Colonic mucosa (tissue), 4 donors: Measurements from ENCODE around the gene ROR1. TPM values are rescaled to one million over a fixed set of nuclear protein-coding genes. Genes with fewer than 3 reads are reported as not detected.

Experiments
- DNase-seq: peaks from one replicate; pipeline ENCODE4 v3.0.0-alpha.2; 2020
- H3K27ac ChIP-seq: fragments of 200-600 bp; one replicate; pipeline ENCODE4 v1.8.0; 2021
- H3K27me3 ChIP-seq: fragments of 200-600 bp; one replicate; pipeline ENCODE4 v1.8.0; 2021
- H3K36me3 ChIP-seq: fragments of 200-600 bp; one replicate; pipeline ENCODE4 v1.8.0; 2021
- H3K4me1 ChIP-seq: fragments of 200-600 bp; one replicate; pipeline ENCODE4 v1.8.0; 2021; ENCODE audit warnings: mild to moderate bottlenecking
- H3K4me3 ChIP-seq: fragments of 200-600 bp; one replicate; pipeline ENCODE4 v1.8.0; 2021
- H3K9ac ChIP-seq, 2 donors: one replicate each; pipeline ENCODE4 v1.7.0; 2013; ENCODE audit warnings: control low read depth in 2 of 2, low read depth in 2 of 2, low read length in 2 of 2
- H3K9me3 ChIP-seq: fragments of 200-600 bp; one replicate; pipeline ENCODE4 v1.8.0; 2021
- intact Hi-C: fragments of 100-400 bp; cut with DNase I; formaldehyde crosslinking; loops from one replicate; pipeline ENCODE4 v1.14.1; 2022
- total RNA-seq, 2 donors: library from RNA; stranded (reverse); fragmentation: NEBNext Ultra II Directional in 1 of 2; extraction: Animal tissue kit (Norgen Biotek cat#: 25700) in 1 of 2; gene quantifications; one replicate each; pipeline ENCODE4 v1.2.1, GENCODE V29; 2021
- TF ChIP-seq, protein P1 (sequence below): fragments of 200-600 bp; IDR thresholded peaks from one replicate; pipeline ENCODE4 v1.8.0; 2022; ENCODE audit warnings: antibody characterized with exemption, mild to moderate bottlenecking
- donor health status: healthy.
- donor health status: DM: no; HTN: no; CAD: no.
- donor health status: DM: no; HTN: no; CAD: no.

The ROR1 gene
- total RNA-seq, 2 donors from 2014 or later = 5.1 to 6.8 TPM

DNA sequence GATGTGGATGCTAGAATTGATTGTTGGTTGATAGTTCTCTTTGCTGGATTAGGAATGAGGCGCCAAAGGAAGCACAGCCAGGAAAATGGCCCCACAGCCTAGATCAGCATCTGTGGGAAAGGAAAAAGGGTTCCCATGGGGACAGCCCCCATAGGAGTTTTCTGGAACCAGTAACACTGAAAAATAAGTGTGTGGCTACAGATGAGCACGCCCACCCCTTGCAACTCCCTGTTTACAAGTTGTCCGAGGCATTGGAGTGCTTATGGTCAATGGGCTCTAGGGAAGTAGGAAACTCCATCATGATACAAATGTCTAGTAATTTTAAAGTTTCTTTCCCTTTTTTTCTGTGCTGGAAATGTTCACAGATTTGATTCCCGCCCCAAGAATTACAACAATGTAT lies 405.8 kb downstream of the ROR1 start:
- TF ChIP-seq, protein P1, sequence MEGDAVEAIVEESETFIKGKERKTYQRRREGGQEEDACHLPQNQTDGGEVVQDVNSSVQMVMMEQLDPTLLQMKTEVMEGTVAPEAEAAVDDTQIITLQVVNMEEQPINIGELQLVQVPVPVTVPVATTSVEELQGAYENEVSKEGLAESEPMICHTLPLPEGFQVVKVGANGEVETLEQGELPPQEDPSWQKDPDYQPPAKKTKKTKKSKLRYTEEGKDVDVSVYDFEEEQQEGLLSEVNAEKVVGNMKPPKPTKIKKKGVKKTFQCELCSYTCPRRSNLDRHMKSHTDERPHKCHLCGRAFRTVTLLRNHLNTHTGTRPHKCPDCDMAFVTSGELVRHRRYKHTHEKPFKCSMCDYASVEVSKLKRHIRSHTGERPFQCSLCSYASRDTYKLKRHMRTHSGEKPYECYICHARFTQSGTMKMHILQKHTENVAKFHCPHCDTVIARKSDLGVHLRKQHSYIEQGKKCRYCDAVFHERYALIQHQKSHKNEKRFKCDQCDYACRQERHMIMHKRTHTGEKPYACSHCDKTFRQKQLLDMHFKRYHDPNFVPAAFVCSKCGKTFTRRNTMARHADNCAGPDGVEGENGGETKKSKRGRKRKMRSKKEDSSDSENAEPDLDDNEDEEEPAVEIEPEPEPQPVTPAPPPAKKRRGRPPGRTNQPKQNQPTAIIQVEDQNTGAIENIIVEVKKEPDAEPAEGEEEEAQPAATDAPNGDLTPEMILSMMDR = no peak
- H3K27me3 ChIP-seq = no peaks in the 10 kb centered on the region
- H3K36me3 ChIP-seq = no peaks in the 10 kb centered on the region
- intact Hi-C loops = no loop called here
- H3K27ac ChIP-seq = no peak overlapping the region
- no peak for DNase-seq
- no peaks in the 10 kb centered on the region for H3K9me3 ChIP-seq
- no peaks in the 10 kb centered on the region for H3K4me1 ChIP-seq
- H3K9ac ChIP-seq = no peak overlapping the region
- no peak overlapping the region for H3K4me3 ChIP-seq

DNA sequence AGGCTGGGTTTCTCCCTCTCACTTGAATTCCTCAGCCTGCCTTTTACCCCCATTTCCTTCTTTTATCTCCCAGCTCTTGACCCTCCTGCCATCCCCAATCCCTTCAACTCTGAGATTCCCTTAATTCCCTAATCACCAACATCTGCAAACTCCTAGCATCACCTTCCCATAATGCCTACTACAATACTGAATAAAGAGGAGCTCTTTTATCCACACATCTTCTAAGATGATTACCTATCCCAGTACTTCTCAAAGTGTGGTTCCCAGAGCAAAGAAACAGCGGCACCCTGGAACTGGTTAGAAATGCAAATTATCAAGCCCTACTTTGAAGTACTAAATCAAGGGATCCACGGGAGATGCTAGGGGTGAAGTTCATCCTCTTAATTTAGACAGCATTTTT lies 408.4 kb downstream of the ROR1 start:
- Histone ChIP-seq H3K4me1 (no peaks in the 10 kb centered on the region), H3K27ac (no peak overlapping the region), H3K4me3 (no peak overlapping the region), H3K9me3 (no peaks in the 10 kb centered on the region), H3K27me3 (no peaks in the 10 kb centered on the region), H3K36me3 (no peaks in the 10 kb centered on the region), H3K9ac (no peak overlapping the region)
- DNase-seq = no peak
- TF ChIP-seq, protein P1 = no peak
- intact Hi-C loops = no loop called here

DNA sequence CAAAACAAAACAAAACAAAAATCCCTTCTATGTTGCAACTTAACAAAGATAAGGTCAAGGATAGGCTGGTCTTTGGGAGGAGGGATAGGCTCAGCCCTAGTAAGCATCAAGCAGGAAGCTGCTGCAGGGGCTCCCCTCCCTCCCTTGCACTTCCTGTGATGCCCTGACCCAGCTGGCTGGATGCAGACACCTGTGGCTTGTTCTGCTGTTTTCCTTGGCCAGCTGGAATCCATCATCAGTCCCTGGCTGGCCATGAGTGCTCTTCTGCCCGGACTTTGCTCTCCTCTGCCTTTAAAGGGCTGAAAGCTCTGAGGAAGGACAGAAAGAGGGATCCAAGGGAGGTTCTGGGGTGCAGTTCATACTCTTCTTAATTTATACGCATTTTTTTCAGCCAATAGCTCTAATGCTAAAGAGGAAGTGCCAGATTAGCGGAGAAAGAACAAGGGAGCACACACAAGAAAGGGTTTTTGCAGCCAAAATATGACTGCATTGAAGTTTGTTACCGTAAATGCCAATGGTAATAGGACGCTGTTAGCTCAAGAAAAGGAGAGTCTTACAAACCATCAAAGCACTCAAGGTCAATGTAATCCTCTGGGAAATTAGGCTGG lies 409.7 kb downstream of the ROR1 start:
- no peaks in the 10 kb centered on the region for H3K27me3 ChIP-seq
- DNase-seq = no peak
- H3K36me3 ChIP-seq = no peaks in the 10 kb centered on the region
- TF ChIP-seq, protein P1 = no peak
- H3K9ac ChIP-seq = no peak overlapping the region
- no peak overlapping the region for H3K27ac ChIP-seq
- no peaks in the 10 kb centered on the region for H3K9me3 ChIP-seq
- no peaks in the 10 kb centered on the region for H3K4me1 ChIP-seq
- no peak overlapping the region for H3K4me3 ChIP-seq
- intact Hi-C loops = no loop called here

DNA sequence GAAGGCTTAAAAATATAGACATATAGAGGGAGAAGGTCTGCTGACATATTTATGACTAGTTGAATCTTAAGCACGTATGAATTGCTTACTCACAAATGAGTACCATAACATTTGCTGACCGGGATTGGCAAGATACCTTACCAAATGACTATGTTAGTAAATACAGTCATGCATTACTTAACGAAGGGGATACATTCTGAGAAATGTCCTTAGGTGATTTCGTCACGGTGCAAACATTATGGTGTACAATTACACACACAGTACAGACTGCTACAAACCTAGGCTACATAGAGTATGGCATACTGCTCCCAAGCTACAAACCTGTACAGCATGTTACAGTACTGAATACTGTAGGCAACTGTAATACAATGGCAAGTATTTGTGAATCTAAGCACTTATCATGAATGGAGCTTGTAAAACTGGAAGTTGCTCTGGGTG lies 410.2 kb downstream of the ROR1 start:
- Histone ChIP-seq H3K27me3 (no peaks in the 10 kb centered on the region), H3K4me1 (no peaks in the 10 kb centered on the region), H3K9ac (no peak overlapping the region), H3K4me3 (no peak overlapping the region), H3K36me3 (no peaks in the 10 kb centered on the region), H3K9me3 (no peaks in the 10 kb centered on the region), H3K27ac (no peak overlapping the region)
- TF ChIP-seq, protein P1 = no peak
- intact Hi-C loops = no loop called here
- no peak for DNase-seq

DNA sequence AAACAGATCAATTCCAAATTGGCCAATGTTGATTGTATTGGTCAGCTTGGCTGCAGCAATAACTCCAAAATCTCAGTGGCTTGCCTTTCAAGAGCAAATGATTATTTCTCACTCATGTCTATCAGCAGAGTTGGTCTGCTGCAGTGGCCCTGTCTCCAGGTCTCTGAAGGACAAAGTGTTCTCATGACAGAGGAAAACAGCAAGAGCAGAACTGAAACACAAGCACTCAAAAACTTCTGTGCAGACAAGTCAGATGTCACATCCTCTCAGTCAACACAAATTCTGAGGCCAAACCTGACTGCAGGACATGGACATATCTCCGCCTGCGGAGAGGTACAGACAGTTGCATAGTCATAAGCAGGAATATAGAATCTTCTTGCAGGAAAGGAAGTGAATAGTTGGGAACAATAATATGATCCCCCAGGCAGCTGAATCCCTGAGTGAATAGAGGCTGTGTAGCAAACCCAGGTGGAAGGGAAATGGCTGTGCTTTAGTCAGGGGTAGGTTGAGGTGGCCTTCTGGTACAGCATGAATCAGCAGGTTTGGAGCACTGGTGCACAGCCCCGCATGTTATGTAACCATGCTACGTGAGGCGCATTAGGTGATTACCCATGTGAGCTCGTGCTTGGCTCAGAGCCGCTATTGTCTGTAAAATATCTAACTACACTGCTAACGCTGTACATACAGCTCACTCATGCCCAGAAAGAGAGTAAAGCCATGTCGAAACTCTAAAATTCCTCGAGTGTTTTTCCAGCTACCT lies 412.5 kb downstream of the ROR1 start:
- no peaks in the 10 kb centered on the region for H3K4me1 ChIP-seq
- TF ChIP-seq, protein P1 = no peak

More for the DNA sequence above, 412.5 kb downstream of the ROR1 start:
- Histone ChIP-seq H3K9me3 (no peaks in the 10 kb centered on the region), H3K4me3 (no peak overlapping the region), H3K27me3 (no peaks in the 10 kb centered on the region), H3K27ac (no peak overlapping the region), H3K9ac (no peak overlapping the region), H3K36me3 (no peaks in the 10 kb centered on the region)
- DNase-seq = no peak
- intact Hi-C loops = no loop called here
